PC-9 (cell line): Measurements from ENCODE around the gene PTPRD. TPM values are rescaled to one million over a fixed set of nuclear protein-coding genes. Genes with fewer than 3 reads are reported as not detected.

Source experiments
- BruUV-seq: library from RNA; stranded (reverse); fragments of 400-500 nt; replicated peaks from 2 replicates; lab custom pipeline; 2021; lab: Mats Ljungman, UMichigan
- CTCF ChIA-PET: fragments of 300-600 bp; sonication (Branson Sonifier 250); formaldehyde crosslinking; loops from one replicate; lab custom pipeline; 2022; ENCODE audit warnings: antibody characterized with exemption; lab: Charles Lee
- POLR2A ChIA-PET: fragments of 300-600 bp; sonication (Branson Sonifier 250); formaldehyde crosslinking; loops from one replicate; lab custom pipeline; 2022; ENCODE audit warnings: antibody characterized with exemption; ENCODE audit not compliant: unreplicated experiment; lab: Charles Lee
- DNase-seq, 2 experiments: peaks; one replicate each; pipeline versions ENCODE4 v3.0.0 to v3.0.0-alpha.2; 2015 to 2022; ENCODE audit warnings: mixed read lengths in 1 of 2
- H2AFZ ChIP-seq: fragments of 200-600 bp; sonication (generic); 2 replicates; pipeline ENCODE4 v1.8.1; 2017; ENCODE audit warnings: antibody characterized with exemption
- H3F3A ChIP-seq: fragments of 200-600 bp; sonication (generic); 2 replicates; pipeline ENCODE4 v1.8.1; 2017; ENCODE audit warnings: antibody characterized with exemption, mild to moderate bottlenecking, low read depth; ENCODE audit not compliant: insufficient read depth
- H3K27ac ChIP-seq: fragments of 200-600 bp; sonication (generic); 2 replicates; pipeline ENCODE4 v1.6.1; 2016; ENCODE audit warnings: mixed run types
- H3K27me3 ChIP-seq: fragments of 200-600 bp; sonication (generic); 2 replicates; pipeline ENCODE4 v1.6.1; 2016; ENCODE audit warnings: low read depth, mixed run types; ENCODE audit not compliant: insufficient read depth
- H3K36me3 ChIP-seq: fragments of 200-600 bp; sonication (generic); 2 replicates; pipeline ENCODE4 v1.6.1; 2016; ENCODE audit warnings: low read depth, mixed run types
- H3K4me1 ChIP-seq: fragments of 200-600 bp; sonication (generic); replicated peaks from 2 replicates; pipeline ENCODE4 v1.6.1; 2016; ENCODE audit warnings: mixed run types; ENCODE audit not compliant: insufficient read depth
- H3K4me2 ChIP-seq: fragments of 200-600 bp; sonication (generic); 2 replicates; pipeline ENCODE4 v1.6.1; 2017; ENCODE audit warnings: mixed run types
- H3K4me3 ChIP-seq: fragments of 200-600 bp; sonication (generic); 2 replicates; pipeline ENCODE4 v1.6.1; 2016; ENCODE audit warnings: mixed run types
- H3K79me2 ChIP-seq: fragments of 200-600 bp; sonication (generic); 2 replicates; pipeline ENCODE4 v1.6.1; 2017; ENCODE audit warnings: low read depth, mixed run types
- H3K9me2 ChIP-seq: fragments of 200-600 bp; sonication (generic); 2 replicates; pipeline ENCODE4 v1.8.1; 2017; ENCODE audit warnings: mild to moderate bottlenecking; ENCODE audit not compliant: insufficient read depth
- H3K9me3 ChIP-seq: fragments of 200-600 bp; sonication (generic); 2 replicates; pipeline ENCODE4 v1.8.1; 2016; ENCODE audit warnings: low read depth; ENCODE audit not compliant: insufficient read depth
- H4K20me1 ChIP-seq: fragments of 200-600 bp; sonication (generic); 2 replicates; pipeline ENCODE4 v1.8.1; 2017; ENCODE audit not compliant: insufficient read depth
- EZH2 ChIP-seq: fragments of 200-600 bp; sonication (generic); IDR thresholded peaks from 2 replicates; pipeline ENCODE4 v1.8.0; 2017; ENCODE audit warnings: antibody characterized with exemption, low read depth
- intact Hi-C: fragments of 100-400 bp; cut with micrococcal nuclease; formaldehyde crosslinking; loops from one replicate; pipeline ENCODE4 v1.10.0; 2022; ENCODE audit not compliant: unreplicated experiment
- total RNA-seq: library from RNA; stranded (reverse); gene quantifications from 2 replicates; pipeline ENCODE4 v1.2.3, GENCODE V29; 2021
- TF ChIP-seq, protein P1 (sequence below): fragments of 200-600 bp; sonication (generic); conservative IDR thresholded peaks from 2 replicates; pipeline ENCODE4 v1.6.1; 2017; ENCODE audit warnings: mixed run types, antibody characterized with exemption, mild to moderate bottlenecking, moderate library complexity

PTPRD gene
- total RNA-seq, 1 experiment from 2014 or later, result not detected

GRCh38 chr9:9847750-9848149, 765.1 kb downstream of the PTPRD start:
- no peaks in the 10 kb centered on the region for H3K79me2 ChIP-seq
- H2AFZ ChIP-seq, result no peak overlapping the region
- no peak for DNase-seq
- BruUV-seq, result no TSS peak
- H3F3A ChIP-seq, result no peaks in the 10 kb centered on the region
- no peak overlapping the region for H3K27ac ChIP-seq
- intact Hi-C loops, result no loop called here
- H3K27me3 ChIP-seq, result no peaks in the 10 kb centered on the region
- H3K4me1 ChIP-seq, result no peaks in the 10 kb centered on the region
- no peaks in the 10 kb centered on the region for H3K9me3 ChIP-seq
- H3K4me3 ChIP-seq, result no peak overlapping the region
- ChIA-PET POLR2A (no interaction called here), CTCF (no interaction called here)
- no peaks in the 10 kb centered on the region for H3K9me2 ChIP-seq
- no peaks in the 10 kb centered on the region for H4K20me1 ChIP-seq
- no peak overlapping the region for H3K4me2 ChIP-seq
- TF ChIP-seq, protein P1, sequence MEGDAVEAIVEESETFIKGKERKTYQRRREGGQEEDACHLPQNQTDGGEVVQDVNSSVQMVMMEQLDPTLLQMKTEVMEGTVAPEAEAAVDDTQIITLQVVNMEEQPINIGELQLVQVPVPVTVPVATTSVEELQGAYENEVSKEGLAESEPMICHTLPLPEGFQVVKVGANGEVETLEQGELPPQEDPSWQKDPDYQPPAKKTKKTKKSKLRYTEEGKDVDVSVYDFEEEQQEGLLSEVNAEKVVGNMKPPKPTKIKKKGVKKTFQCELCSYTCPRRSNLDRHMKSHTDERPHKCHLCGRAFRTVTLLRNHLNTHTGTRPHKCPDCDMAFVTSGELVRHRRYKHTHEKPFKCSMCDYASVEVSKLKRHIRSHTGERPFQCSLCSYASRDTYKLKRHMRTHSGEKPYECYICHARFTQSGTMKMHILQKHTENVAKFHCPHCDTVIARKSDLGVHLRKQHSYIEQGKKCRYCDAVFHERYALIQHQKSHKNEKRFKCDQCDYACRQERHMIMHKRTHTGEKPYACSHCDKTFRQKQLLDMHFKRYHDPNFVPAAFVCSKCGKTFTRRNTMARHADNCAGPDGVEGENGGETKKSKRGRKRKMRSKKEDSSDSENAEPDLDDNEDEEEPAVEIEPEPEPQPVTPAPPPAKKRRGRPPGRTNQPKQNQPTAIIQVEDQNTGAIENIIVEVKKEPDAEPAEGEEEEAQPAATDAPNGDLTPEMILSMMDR, result no peak
- no peak for TF ChIP-seq EZH2
- H3K36me3 ChIP-seq, result no peaks in the 10 kb centered on the region

GRCh38 chr9:9846557-9846956, 766.2 kb downstream of the PTPRD start:
- intact Hi-C loops, result no loop called here
- BruUV-seq, result no TSS peak
- H3K79me2 ChIP-seq, result no peaks in the 10 kb centered on the region
- no peaks in the 10 kb centered on the region for H3K36me3 ChIP-seq
- no peak overlapping the region for H3K4me2 ChIP-seq
- no peaks in the 10 kb centered on the region for H3K9me2 ChIP-seq
- H3K27ac ChIP-seq, result no peak overlapping the region
- H2AFZ ChIP-seq, result no peak overlapping the region
- H3F3A ChIP-seq, result no peaks in the 10 kb centered on the region
- POLR2A ChIA-PET, result no interaction called here
- H3K27me3 ChIP-seq, result no peaks in the 10 kb centered on the region
- no peaks in the 10 kb centered on the region for H4K20me1 ChIP-seq
- no peak for TF ChIP-seq EZH2
- TF ChIP-seq, protein P1, result no peak
- H3K4me3 ChIP-seq, result no peak overlapping the region
- CTCF ChIA-PET, result no interaction called here
- no peaks in the 10 kb centered on the region for H3K9me3 ChIP-seq
- no peak for DNase-seq
- no peaks in the 10 kb centered on the region for H3K4me1 ChIP-seq

DNA sequence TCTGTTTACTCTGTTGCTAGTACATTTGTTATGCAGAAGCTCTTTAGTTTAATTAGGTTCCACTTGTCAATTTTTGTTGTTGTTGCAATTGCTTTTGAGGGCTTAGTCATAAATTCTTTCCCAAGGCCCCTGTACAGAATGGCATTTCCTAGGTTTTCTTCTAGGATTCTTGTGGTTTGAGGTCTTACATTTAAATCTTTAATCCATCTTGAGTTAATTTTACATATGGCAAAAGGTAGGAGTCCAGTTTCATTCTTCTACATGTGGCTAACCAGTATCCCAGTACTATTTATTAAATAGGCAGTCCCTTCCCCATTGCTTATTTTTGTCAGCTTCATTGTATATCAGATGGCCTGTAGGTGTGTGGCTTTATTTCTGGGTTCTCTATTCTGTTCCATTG, 792.4 kb downstream of the PTPRD start:
- no peaks in the 10 kb centered on the region for H3K79me2 ChIP-seq
- no peak overlapping the region for H3K4me2 ChIP-seq
- H3K36me3 ChIP-seq, result no peaks in the 10 kb centered on the region
- no peaks in the 10 kb centered on the region for H3F3A ChIP-seq
- POLR2A ChIA-PET, result no interaction called here
- no peaks in the 10 kb centered on the region for H3K9me3 ChIP-seq
- CTCF ChIA-PET, result no interaction called here
- H3K4me3 ChIP-seq, result no peak overlapping the region
- TF ChIP-seq EZH2, result no peak
- TF ChIP-seq, protein P1, result no peak
- no TSS peak for BruUV-seq
- H3K9me2 ChIP-seq, result no peaks in the 10 kb centered on the region
- intact Hi-C loops, result no loop called here
- no peak for DNase-seq
- H4K20me1 ChIP-seq, result no peaks in the 10 kb centered on the region
- H3K4me1 ChIP-seq, result no peaks in the 10 kb centered on the region
- no peak overlapping the region for H3K27ac ChIP-seq
- no peak overlapping the region for H2AFZ ChIP-seq
- H3K27me3 ChIP-seq, result no peaks in the 10 kb centered on the region
